GM18861 (cell line): ENCODE measurements around the gene CAP2.
A peak's percentile ranks its signal among the peaks of the same experiment; 100 is the strongest.
"Not testable (repeated sequence)": the region's sequence is repeated elsewhere in the genome, so short reads cannot be mapped to it uniquely, and the experiment has no call there.

Source experiments
- ATAC-seq: cut with Tn5 transposase; IDR thresholded peaks from one replicate; pipeline ENCODE4 v1.9.1; 2021; ENCODE audit not compliant: unreplicated experiment

The CAP2 gene

GRCh38 chr6:17574866-17575560 lies 181.6 kb downstream of the CAP2 start:
- ATAC-seq, result no peak

- no peak for ATAC-seq
Measured at GRCh38 chr6:17577059-17577458, 183.7 kb downstream of the CAP2 start.

- no peak for ATAC-seq
Measured at GRCh38 chr6:17580518-17581048, 187.2 kb downstream of the CAP2 start.

GRCh38 chr6:17581282-17581681 lies 187.9 kb downstream of the CAP2 start:
- ATAC-seq, result not testable (repeated sequence)

- ATAC-seq, result no peak
Measured at GRCh38 chr6:17583811-17584210, 190.4 kb downstream of the CAP2 start.

- ATAC-seq, result peak; percentile 73
Measured at GRCh38 chr6:17584241-17584803, 190.9 kb downstream of the CAP2 start.

- ATAC-seq, result no peak
Measured at GRCh38 chr6:17585766-17586490, 192.5 kb downstream of the CAP2 start.

DNA sequence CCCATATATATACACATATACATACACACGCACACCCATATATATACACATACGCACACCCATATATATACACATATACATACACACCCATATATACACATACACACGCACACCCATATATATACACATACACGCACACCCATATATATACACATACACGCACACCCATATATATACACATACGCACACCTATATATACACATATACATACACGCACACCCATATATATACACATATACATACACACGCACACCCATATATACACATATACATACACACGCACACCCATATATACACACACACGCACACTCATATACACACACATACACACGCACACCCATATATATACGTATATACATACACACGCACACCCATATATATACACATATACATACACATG lies 193.2 kb downstream of the CAP2 start:
- not testable (repeated sequence) for ATAC-seq

- ATAC-seq, result no peak
Measured at GRCh38 chr6:17588011-17588410, 194.6 kb downstream of the CAP2 start.

DNA sequence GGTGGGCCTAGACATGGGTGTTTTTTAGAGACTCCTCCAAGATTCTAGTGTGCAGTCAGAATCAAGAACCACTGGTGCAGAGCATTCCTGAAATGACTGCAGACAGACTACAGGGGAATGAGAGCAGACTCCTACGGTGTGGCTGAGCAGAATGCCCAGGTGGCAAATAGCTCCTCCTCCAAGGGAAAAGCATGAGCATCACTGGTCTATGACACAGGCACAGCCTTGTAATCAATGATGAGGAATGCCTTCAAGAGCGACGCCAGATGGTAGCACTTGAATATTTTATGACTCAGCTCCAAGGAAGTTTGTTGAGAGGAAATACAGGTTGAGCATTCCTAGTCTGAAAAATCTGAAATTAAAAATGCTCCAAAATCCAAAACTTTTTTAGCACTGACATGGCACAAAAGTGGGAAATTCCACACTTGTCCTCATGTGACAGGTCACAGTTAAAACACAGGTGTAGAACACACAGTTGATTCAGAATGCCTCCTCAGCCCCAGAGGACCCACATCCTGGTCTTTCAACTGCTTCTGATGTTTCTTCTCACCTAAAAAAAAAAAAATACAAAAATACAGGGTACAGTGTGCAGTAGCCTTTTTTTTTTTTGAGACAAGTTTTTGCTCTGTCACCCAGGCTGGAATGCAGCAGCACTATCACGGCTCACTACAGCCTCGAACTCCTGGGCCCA lies 196.2 kb downstream of the CAP2 start:
- ATAC-seq, result no peak

GRCh38 chr6:17591287-17591686 lies 197.9 kb downstream of the CAP2 start:
- no peak for ATAC-seq

- no peak for ATAC-seq
Measured at GRCh38 chr6:17593246-17593645, 199.9 kb downstream of the CAP2 start.

DNA sequence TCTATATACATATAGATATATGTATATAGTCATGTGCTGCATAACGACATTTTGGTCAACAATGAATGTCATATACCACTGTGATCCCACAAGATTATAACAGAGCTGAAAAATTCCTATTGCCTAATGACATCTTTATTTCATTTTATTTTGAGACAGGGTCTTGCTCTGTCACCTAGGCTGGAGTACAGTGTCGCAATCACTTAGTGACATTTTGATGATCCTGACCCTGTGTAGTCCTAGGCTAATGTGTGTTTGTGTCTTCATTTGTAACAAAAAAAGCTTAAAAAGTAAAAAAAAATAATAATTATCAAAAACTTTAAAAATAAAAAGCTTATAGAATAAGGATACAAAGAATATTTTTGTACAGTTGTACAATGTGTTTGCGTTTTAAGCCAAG lies 202.7 kb downstream of the CAP2 start:
- ATAC-seq, result no peak

DNA sequence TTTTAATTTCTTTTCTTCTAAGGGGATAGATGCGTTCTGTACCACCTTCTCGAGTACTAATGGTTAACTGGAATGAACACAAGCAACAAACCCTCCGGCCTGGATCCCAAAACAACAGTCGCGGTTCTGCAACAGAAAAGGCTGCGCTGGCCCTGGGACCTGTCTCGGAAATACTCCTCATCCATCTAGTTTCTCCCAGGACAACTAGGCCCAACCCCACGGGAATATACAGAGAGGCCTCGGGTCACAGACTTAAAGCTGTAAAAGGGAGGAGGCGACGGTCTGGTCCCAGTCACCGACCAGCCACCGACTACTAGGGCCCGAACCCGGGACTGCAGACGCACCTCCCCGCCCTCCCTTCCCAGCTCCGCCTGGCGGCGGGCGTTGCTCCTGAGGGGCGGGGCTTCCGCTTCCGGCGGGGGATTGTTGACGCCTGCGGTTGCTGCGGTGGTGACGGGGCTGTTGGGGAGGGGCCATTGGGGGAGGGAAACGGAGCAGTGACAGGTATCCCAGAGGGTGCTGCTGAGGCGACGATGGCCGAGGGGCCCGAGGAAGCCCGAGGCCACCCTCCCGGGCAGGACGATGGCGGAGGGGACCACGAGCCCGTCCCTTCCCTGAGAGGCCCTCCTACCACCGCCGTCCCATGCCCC lies 206.6 kb downstream of the CAP2 start, which contains the start of gene FAM8A1:
TSS of gene FAM8A1 (plus strand) at position 426 of the 650 bp plus-strand sequence. CDS start at position 534, 108 bp downstream.
- peak; percentile 71 for ATAC-seq

GRCh38 chr6:17600527-17601385 lies 207.4 kb downstream of the CAP2 start:
- ATAC-seq, result peak; percentile 41

DNA sequence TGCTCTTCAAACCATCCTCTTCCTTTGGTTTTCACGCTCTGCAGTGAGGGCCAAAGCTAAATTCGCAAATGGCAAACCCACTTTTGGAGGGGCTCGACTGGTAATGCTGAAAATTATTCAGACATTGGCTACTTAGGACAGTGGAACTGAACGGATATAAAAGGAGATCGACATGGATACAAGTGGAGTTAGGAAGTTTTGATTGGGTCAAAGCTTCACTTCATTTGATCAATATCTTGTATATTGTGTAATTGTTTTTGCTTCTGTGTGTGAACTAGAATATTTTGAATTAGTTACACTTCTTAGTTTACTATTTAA lies 207.9 kb downstream of the CAP2 start:
- ATAC-seq, result no peak

- no peak for ATAC-seq
Measured at GRCh38 chr6:17602888-17603287, 209.5 kb downstream of the CAP2 start.

GRCh38 chr6:17606606-17607005 lies 213.2 kb downstream of the CAP2 start:
- no peak for ATAC-seq
